Right kidney (tissue), 1 donor: ENCODE results near the gene GABRB1.
A peak's percentile ranks its signal among the peaks of the same experiment; 100 is the strongest.

Experiments
- DNase-seq: peaks from one replicate; pipeline ENCODE4 v3.0.0-alpha.2; 2016

The GABRB1 gene

GRCh38 chr4:47045261-47045660 is 13.9 kb downstream of the GABRB1 start:
- no peak for DNase-seq

DNA sequence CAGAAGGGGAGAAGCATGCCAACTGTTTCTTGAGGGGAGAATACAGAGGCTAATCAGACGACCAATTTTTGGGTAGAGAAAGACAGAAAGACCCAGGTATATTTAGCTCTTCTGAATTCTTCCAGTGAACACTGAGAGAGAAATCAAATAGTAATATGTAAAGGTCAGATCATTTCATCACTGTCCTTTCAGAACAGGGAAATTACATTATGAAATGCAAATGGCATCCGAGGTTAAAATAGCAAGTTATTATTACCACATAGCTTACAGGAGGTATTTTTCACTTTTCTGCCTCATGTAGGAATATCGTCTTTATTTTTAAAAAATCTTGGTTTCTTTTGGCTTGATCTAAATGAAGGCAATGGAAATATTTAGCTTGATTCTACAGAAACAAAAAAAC is 18.0 kb downstream of the GABRB1 start:
- no peak for DNase-seq

GRCh38 chr4:47050761-47051725 is 19.7 kb downstream of the GABRB1 start:
- DNase-seq: peak; percentile 6

DNA sequence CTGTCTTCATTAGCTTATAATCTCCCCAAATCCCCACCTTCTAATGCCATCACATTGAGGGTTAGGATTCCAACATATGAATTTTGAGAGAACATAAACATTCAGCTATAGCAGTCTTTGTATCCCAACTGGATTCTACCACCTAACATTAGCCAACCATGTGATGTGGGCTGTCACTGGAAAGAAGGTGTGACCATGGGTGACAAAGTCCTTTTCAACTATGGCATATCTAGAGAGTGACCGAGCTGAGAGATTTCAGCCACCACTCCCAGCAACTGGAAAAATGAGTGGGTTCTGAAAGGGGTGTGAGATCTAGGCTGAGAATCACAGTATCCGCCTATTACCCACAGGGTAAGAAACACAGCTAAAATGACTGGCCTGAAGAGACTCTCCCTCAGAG is 22.1 kb downstream of the GABRB1 start:
- no peak for DNase-seq

DNA sequence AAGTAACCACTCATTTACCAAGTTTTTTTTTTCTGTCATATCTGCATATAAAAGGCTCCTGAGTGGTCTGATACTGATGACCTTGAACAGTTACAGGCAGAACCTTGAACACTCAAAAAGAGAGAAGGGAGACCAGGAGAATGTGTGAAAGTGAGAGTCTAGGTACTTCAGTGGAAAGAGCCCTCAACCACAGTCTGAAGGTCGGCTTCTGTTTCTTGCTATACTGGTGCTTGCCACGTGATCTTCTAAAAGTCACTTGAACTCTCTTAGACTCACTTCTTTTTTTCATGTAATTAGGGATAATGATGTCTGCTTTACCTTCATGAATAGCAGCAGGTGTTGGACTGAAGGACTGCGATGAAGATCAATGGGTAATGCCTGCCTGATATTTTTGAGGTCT is 22.8 kb downstream of the GABRB1 start:
- DNase-seq: no peak

- DNase-seq: no peak
These were observed 26.6 kb downstream of the GABRB1 start for GRCh38 chr4:47057991-47058390.

DNA sequence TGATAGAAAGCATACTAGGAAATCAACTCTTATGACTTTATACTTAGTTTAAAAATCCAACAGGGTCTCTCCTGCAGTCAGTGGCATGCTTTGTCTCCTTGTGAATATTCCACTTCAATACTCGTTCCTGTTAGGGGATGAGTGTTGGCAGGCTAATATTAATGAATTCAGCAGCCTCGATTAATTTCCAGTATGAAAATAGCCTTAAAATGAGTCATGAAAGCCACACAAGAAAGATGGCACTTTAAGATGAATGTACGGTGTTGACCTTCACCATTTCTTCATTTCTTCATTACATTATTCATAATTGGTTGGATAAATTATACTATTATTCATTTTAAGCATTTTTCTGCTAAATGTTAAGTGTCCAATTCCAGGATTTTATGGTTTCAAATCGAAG is 29.2 kb downstream of the GABRB1 start:
- DNase-seq: no peak

- DNase-seq: no peak
These were observed 30.1 kb downstream of the GABRB1 start for GRCh38 chr4:47061435-47061834.

GRCh38 chr4:47065051-47065481 is 33.7 kb downstream of the GABRB1 start:
- DNase-seq: no peak

DNA sequence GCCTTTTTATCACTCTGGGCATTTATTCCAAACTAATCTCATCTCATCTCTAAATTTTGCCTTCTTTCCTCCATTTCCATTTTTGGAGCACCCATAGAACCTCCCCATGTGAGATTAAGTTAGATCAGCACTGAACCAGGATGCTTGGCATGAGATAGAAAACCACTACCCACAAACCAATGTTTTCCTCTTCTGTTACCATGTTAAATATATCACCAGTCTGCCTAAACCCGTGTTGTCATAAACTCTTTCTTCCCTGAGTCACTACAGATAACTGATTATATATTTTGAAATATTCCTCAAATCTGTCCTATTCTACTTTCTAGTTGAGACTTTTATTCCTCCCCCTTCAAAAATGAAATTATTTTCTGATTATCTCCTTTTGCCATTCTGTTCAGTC is 37.6 kb downstream of the GABRB1 start:
- no peak for DNase-seq

GRCh38 chr4:47071901-47072341 is 40.6 kb downstream of the GABRB1 start:
- no peak for DNase-seq

- DNase-seq: no peak
These were observed 42.3 kb downstream of the GABRB1 start for GRCh38 chr4:47073647-47074046.

DNA sequence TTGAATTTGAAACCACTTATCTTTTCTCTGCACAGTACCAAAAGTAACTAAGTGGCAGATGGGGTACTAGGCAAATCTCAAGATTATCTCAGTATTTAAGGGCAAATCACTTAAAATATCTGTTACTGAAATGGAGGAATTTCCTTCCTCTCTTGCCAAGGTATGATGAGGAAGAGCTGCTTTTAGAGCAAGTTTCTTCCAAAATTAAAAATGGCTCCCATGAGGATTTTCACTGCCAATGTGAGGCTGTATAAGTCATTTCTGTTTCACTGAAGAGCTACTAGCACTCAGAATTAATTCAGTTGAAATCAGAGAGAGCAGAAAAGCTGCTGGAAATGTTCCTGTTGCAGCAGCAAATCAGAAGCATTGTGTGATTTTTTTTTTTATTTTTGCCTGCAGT is 43.4 kb downstream of the GABRB1 start:
- no peak for DNase-seq

GRCh38 chr4:47075262-47075661 is 43.9 kb downstream of the GABRB1 start:
- no peak for DNase-seq

DNA sequence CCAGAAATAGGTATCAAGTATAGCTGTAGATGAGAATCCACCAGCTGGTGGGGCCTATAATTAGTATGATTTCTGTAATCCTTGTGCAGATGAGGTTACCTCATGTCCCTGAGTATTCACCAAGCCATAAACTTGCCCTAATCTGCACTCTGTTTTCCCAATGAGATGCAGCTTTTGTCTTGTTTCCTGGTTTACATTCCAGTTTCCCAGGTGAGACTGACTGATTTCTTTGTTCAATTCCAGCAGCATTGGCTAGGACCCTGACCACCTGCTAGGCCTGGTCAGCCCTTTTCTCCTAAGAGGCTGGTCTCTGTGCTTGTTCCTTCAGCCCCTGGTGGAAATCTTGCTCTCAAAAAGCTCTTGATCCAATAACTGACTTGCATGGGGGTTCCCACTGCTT is 44.6 kb downstream of the GABRB1 start:
- DNase-seq: no peak

DNA sequence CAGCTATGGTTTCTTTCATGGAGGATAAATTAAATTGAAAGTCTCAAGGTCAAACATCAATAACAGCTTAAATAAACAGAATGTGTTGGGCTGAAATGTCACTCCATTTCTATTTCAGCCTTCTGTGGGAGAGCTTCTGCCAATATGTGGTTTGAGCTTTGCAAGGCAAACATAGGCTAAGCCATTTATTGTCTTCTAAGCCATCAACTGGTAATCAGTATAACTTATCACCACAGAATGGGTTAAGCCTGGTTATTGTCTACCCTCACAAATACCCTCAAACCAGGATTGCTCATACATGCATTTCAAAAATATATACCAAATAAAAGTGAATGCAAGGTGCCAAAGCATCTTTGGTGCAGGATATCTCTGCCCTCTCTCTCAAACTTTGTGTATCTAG is 52.7 kb downstream of the GABRB1 start:
- DNase-seq: no peak

DNA sequence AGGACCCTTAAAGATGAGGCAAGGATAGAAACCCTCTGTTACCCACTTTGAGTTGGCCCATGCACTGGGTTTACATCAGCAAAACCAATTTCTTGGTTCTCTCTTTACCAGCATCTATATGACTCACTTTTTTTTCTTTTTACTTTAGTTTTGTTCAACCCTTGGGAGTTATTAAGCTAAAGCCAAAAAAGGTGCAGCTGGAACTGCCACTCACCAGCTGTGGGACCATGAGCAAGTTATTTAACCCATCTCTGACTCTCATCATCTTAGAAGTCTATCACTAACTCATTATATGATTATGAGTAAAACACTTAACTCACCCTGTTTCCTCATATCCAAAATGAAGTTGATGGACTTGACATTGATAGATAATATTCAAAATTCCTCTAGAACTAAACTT is 53.4 kb downstream of the GABRB1 start:
- no peak for DNase-seq

DNA sequence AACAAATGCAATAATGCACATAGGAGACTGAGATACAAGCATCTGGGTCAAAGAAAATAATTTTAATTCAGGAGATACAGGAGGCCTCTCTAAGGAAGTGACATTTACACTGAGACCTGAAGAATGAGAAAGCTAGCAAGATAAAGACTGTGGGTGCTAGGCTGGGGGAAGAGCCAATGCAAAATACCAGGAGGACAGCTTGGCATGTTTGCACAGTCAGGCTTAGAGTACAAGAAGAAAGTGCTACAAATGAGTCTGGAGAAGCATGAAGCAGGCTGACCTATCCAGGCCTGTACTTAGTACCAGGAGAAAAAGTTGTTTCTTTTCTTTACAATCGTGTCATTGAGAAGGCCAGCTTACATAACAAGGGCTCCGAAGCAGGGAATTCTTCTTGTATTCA is 56.9 kb downstream of the GABRB1 start:
- no peak for DNase-seq

GRCh38 chr4:47095884-47096283 is 64.5 kb downstream of the GABRB1 start:
- DNase-seq: no peak

GRCh38 chr4:47101453-47101852 is 70.1 kb downstream of the GABRB1 start:
- no peak for DNase-seq

DNA sequence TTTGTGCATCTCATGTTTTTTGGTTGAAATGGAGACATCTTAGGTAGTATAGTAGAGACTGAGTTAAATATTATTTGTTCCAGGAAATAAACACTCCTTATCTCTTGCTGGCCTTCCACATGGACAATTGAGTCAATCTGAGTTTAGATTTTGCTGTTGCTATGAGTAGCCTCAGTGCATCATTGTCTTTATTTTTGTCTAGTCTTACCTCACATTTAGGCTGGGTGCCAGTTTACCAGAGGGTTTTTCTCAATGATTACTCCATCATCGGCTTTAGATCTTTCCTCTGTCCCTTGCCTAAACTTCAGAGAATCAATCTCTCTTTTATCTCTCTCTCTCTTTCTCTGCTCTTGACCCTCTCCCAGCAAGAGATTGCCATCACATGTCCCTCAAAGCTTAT is 73.6 kb downstream of the GABRB1 start:
- no peak for DNase-seq

- no peak for DNase-seq
These were observed 75.2 kb downstream of the GABRB1 start for GRCh38 chr4:47106561-47106960.

DNA sequence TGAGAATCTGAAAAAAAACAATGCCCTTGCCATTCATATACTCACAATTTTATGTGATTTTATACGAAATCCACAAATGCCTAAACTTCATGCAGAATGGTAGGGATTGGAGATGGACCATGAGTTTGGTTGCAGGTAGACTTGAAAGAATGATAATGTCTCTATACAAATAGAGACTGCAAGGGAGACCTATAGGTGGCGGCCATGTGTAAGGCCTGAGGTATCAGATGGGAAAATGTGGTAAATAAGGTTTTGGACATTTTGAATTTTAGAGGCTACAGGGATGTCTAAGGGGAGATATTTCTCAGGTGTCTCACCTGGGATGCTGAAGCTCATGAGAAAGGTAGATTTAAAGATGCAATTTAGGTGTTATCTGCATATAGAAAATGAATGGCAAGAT is 78.0 kb downstream of the GABRB1 start:
- DNase-seq: no peak

DNA sequence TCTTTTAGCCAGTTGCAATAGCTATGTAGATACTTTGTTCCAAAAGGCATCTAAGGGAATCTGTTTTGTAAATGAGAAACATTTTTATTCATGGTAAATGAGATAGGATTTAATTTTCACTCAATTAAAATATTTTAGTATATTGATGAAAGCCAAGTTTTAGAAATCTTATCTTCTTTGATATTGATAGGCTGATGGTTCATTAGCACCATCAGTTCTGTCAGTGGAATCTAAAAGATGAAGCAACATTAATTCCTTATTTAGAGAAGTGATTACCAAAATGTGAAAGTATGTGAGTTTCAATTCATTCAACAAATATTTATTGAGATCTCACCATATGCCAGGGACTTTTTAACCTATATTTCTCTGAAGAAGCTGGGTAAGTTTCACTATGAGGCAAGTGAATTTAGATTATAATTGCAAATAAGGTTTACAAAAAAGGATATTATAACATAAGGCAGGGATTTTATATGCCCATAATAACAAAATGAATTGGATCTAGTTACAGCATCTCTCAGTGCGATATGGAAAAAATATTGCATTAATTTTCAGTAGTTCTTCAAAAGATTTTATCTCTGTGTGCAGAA is 79.3 kb downstream of the GABRB1 start:
- no peak for DNase-seq
